ENCODE data around the gene USP21.

DNA sequence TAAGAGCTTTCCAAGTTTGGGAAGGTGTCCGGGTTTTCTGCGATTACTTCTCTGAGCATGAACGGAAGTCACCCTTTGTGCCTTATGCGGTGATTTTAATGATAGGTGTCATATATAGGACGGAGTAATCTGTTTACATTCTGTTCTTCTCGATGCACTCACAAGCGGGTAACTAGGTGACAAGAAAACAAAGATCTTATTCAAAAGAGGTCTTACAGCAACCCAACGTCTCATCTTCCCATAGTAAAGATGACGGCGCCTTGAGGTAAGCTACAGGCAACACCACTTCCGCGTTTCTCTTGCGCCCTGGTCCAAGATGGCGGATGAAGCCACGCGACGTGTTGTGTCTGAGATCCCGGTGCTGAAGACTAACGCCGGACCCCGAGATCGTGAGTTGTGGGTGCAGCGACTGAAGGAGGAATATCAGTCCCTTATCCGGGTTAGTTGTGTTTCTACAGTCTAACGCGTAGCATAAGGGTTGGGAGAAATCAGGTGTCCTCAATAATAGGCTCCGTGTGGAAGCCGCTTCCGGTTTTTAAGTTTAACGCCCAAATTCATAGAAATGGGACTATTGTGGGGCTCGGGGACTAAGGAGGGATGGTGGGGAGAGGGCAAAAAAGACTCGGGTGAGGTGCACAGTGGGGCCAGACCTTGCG, 5.5 kb upstream of the USP21 start, which contains the start of gene UFC1:
- TF ChIP-seq EZH2phosphoT487 (IDR thresholded peaks at IDR 0.05; ENCODE audit: low read length): no peak
- TF ChIP-seq, protein P1, sequence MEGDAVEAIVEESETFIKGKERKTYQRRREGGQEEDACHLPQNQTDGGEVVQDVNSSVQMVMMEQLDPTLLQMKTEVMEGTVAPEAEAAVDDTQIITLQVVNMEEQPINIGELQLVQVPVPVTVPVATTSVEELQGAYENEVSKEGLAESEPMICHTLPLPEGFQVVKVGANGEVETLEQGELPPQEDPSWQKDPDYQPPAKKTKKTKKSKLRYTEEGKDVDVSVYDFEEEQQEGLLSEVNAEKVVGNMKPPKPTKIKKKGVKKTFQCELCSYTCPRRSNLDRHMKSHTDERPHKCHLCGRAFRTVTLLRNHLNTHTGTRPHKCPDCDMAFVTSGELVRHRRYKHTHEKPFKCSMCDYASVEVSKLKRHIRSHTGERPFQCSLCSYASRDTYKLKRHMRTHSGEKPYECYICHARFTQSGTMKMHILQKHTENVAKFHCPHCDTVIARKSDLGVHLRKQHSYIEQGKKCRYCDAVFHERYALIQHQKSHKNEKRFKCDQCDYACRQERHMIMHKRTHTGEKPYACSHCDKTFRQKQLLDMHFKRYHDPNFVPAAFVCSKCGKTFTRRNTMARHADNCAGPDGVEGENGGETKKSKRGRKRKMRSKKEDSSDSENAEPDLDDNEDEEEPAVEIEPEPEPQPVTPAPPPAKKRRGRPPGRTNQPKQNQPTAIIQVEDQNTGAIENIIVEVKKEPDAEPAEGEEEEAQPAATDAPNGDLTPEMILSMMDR (IDR thresholded peaks at IDR 0.05; ENCODE audit: low read length): no peak
- TF ChIP-seq EZH2 (optimal IDR thresholded peaks at IDR 0.05; ENCODE audit: low read depth, low read length): no peak

Measured in MM.1S (cell line).